Retina (tissue), 1 donor: ENCODE results near the gene ALB.
A peak's percentile ranks its signal among the peaks of the same experiment; 100 is the strongest.

Experiments used
- DNase-seq: peaks from one replicate; pipeline ENCODE4 v3.0.0-alpha.2; 2016

ALB gene

DNA sequence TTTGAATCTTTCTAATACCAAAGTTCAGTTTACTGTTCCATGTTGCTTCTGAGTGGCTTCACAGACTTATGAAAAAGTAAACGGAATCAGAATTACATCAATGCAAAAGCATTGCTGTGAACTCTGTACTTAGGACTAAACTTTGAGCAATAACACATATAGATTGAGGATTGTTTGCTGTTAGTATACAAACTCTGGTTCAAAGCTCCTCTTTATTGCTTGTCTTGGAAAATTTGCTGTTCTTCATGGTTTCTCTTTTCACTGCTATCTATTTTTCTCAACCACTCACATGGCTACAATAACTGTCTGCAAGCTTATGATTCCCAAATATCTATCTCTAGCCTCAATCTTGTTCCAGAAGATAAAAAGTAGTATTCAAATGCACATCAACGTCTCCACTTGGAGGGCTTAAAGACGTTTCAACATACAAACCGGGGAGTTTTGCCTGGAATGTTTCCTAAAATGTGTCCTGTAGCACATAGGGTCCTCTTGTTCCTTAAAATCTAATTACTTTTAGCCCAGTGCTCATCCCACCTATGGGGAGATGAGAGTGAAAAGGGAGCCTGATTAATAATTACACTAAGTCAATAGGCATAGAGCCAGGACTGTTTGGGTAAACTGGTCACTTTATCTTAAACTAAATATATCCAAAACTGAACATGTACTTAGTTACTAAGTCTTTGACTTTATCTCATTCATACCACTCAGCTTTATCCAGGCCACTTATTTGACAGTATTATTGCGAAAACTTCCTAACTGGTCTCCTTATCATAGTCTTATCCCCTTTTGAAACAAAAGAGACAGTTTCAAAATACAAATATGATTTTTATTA is 28.3 kb downstream of the ALB start:
- no peak for DNase-seq

DNA sequence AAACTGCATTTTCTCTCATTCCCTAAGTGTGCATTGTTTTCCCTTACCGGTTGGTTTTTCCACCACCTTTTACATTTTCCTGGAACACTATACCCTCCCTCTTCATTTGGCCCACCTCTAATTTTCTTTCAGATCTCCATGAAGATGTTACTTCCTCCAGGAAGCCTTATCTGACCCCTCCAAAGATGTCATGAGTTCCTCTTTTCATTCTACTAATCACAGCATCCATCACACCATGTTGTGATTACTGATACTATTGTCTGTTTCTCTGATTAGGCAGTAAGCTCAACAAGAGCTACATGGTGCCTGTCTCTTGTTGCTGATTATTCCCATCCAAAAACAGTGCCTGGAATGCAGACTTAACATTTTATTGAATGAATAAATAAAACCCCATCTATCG is 29.1 kb downstream of the ALB start:
- no peak for DNase-seq

DNA sequence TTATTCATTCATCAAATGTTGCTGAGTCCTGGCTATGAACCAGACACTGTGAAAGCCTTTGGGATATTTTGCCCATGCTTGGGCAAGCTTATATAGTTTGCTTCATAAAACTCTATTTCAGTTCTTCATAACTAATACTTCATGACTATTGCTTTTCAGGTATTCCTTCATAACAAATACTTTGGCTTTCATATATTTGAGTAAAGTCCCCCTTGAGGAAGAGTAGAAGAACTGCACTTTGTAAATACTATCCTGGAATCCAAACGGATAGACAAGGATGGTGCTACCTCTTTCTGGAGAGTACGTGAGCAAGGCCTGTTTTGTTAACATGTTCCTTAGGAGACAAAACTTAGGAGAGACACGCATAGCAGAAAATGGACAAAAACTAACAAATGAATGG is 30.2 kb downstream of the ALB start:
- no peak for DNase-seq

DNA sequence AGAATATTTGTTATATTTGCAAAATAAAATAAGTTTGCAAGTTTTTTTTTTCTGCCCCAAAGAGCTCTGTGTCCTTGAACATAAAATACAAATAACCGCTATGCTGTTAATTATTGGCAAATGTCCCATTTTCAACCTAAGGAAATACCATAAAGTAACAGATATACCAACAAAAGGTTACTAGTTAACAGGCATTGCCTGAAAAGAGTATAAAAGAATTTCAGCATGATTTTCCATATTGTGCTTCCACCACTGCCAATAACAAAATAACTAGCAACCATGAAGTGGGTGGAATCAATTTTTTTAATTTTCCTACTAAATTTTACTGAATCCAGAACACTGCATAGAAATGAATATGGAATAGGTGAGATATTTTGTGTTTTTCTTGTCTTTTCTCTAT is 31.9 kb downstream of the ALB start, which contains the start of gene AFP:
Gene AFP, plus strand, starts transcription at position 238 of the 400 bp plus-strand sequence. Its CDS starts 42 bp downstream, at position 280.
- DNase-seq = no peak

DNA sequence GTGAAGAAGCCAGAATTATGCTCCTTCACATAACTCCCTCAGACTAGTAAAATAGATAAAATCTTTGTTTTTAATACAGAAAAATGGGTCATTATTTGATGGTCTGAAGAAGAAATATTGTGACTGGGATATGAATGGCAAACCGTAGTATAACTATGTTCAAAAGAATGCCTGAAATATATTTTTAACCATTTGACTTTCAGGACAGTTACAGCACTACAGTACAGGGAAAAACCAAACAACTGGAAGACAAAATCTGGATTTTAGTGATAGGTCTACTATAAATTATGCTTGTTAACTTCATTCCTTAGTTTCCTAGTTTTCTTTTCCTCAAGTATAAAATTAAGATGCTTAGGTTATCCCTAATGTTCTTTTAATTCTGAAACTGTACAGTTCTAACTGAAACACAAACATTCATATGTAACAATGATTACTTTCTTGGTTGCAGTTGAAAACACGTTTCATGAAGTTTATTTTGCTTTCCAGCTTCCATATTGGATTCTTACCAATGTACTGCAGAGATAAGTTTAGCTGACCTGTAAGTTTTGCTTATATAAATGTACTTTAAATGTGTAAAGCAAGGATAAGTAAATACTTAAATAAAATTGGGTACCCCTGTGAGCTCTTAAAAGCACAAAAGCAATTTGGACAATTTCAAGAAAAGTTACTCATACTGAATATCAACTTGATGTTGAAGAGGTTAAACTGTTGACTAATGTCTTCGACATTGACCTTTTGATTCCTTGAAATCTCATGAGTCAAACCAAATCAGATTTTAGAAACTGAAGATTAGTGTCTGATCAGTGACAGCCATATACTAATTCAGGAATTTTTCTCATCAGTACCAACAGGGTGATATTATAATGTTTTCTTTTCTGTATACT is 32.8 kb downstream of the ALB start:
- DNase-seq = no peak

DNA sequence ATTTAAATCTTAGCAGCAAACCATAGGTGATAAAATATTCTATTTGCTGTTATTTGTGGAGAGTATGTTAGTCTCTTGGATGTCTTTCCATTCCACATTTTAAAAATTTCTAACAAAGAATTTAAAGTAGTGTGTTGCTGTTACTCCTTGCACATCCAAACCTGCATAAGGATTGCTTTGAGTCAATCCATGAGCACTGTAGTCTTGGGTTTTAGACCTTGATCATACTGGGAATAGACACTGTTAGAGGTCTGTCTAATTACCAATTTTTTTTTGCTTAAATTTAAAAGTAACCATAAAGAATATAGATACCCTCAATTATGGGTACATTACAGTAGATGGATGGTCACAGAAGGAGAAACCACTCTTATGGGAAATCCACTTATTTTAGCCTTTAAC is 33.5 kb downstream of the ALB start:
- no peak for DNase-seq

DNA sequence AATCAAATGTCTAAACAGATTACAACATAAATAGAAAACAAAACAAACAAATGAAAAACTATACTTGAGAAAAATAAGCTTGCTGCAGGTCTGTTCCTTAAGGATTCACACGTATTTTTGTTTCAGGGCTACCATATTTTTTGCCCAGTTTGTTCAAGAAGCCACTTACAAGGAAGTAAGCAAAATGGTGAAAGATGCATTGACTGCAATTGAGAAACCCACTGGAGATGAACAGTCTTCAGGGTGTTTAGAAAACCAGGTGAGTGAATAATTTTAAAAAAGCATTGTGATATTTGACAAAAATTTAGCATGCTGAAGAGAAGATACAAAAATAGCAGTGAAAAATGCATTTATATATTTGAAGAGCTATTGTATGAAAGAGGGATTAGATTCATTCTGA is 34.0 kb downstream of the ALB start:
- no peak for DNase-seq

DNA sequence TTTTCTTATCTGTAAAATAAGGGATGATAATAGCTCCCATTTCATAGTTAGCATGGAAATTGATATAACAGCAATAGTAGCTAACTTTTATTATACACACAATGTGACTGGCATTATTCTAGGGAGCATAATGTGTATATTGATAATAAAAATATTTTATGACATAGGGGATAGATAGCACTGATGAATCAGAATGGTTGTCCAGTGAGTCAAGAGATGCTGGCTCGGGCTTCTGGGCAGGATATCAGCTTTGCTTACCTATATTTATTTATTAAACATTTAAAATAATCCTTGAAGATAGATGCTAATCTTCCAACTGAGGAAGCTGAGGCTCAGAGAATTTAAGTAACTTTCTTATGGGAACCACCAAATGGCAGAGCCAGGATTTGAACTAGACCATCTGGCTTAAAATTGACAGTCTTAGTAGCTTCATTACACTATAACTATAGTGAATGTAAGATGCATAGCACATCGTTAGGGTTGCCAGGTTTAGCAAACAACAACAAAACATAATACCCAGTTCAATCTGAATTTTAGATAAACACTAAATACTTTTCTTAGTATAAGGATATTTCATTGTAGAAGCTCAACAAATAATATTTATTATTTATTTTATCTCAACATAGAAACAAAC is 34.6 kb downstream of the ALB start:
- DNase-seq = no peak

DNA sequence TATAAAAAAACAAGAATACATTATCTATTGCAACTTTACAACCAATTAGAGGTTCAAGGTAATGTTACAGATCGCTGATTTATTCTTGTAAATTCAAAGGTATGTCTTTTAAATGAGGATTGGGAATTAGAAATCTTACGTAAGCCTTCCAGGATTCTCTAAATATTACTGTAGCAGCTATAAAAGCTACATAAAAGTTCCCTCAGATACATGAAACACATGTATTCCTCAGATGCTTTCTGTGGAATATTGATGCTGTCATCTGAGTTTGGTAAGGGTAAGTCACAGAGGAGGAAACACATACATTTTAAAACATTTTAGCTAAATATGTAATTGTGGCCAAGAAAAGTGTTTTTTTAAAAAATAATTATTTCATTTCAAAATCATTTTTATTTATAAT is 35.4 kb downstream of the ALB start:
- DNase-seq = no peak

DNA sequence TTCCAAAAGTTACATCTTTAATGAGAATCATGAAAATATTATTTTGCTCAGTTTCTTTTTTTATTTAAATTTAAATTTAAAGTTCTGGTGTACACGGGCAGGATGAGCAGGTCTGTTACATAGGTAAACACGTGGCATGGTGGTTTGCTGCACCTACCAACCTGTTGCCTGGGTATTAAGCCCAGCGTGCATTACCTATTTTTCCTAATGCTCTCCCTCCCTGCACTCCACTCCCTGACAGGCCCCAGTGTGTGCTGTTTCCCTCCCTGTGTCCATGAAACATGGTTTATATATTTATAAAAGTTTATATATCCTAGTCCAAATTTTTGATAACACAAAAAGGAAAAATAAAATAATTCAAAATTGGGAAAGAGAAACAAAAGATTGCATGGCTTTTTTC is 35.9 kb downstream of the ALB start:
- no peak for DNase-seq

DNA sequence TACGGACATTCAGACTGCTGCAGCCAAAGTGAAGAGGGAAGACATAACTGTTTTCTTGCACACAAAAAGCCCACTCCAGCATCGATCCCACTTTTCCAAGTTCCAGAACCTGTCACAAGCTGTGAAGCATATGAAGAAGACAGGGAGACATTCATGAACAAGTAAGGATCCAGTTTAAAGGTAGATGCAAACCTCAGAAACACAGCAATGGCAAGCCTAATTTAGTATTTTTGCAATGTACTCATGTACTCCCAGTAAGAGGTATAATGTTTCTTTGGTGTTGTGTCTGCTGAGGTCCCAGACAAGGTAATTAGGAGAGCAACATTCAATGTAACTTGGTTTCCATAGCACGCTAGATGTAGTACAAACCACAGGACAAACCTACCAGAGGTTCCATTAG is 36.6 kb downstream of the ALB start:
- no peak for DNase-seq

DNA sequence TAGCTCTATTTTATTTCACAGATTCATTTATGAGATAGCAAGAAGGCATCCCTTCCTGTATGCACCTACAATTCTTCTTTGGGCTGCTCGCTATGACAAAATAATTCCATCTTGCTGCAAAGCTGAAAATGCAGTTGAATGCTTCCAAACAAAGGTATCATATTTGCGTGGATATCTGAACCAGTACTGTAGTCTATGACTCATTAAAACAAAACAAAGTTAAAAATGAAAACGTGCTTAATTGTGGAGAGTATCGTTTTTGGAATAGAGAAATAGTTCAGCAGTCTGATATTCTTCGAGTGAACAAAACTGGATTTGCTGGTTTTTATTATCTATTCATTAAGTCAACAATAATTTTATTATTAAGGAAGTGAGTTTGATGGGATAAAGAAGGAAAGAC is 38.2 kb downstream of the ALB start:
- no peak for DNase-seq

DNA sequence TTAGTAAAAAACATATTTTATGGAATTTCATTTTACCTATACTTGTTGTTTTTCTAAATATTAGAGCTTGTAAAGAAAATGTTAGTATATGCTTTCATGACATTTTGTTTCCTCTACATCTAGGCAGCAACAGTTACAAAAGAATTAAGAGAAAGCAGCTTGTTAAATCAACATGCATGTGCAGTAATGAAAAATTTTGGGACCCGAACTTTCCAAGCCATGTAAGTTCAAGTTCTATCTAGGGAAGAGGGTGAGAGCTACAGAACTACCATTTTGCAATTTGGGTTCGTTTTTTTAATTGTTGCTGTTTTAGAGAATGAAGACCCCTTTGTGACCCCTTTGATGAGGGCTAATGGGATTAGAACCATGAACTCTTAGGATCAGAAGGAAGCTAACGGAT is 39.1 kb downstream of the ALB start:
- no peak for DNase-seq

DNA sequence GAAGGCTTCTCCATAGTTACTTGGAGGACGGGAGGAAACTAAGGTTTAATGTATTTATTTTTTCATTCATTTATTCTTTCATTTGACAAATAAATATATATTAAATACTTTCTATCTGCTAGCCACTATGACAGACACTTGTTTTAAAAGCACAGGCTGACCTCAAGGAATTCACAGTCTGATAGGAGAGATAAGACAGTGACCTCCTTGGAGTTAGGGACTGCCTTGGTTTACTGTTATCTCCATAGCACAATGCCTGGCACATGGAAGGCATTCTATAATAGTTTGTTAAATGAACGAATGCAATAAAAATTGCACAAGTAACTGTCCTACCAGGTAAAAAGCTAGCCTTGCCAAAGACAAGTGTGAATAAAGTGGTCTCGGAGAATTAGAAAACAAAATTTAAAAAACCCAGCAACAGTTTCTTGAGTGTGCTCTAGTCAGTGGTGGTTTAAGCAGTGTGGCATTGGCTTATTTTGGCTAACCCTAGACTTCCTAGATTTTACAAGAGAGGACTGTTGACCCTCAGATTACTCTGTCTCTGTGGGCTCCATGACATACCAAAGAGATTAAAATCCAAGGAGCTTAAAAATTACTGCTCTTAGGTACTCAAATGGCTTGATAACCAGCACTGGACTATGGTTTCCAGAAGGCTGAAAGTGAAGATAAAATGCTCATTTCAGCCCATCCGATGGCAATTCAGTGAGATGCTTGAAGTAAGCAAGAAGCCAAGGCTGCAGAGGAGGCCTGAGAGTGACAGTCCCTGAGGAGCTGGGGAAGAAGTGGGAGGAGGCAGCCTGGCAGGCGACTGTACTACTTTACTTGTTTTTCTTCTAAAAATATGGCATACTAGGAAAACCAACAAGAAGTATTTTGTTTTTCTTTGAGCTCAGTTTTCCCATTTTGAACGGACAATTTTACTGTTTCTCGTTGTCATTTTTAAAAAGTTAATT is 41.6 kb downstream of the ALB start:
- DNase-seq = peak; percentile 10

DNA sequence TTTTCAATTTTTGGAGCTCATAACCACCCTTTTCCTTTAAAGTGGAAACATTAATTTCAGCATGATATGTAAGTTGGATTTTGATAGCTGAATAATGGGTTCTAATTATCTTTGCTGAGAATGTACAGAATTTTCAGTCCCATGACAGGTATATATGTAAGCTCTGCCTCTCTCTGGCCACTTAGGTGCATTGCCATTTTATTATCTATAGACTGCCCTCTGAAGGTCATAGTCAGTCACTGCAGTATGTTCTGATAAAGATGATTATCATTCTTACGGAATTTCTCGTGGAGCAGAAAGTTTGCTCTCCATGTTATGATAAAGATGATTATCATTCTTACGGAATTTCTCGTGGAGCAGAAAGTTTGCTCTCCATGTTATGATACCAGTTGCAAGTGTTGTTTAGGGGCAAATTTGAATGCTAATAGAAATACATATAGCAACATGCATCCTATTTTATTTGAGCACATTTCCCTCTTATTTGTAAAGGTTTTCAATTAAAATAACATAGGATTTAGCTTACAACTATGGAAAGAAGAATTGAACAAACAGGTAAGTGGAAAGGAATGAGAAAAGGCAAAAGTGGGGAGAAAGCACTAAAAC is 42.4 kb downstream of the ALB start:
- no peak for DNase-seq

DNA sequence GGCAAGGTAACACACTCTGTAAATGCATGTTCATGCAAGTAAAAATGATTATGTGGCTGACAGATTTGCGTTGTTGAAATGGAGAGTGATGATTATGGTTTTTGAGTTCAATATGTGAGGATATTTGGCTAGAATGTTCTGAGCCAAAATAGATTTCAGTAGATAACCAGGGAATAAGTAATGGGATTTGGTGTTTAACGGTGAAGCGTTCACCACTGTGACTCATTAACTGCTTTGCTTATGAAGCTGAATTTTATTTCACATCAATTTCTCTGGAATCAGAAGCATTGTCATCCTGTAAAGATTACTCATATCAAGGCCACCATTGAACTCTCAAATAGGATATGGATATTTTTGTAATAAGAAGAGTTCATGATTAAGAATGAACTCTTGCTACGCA is 43.6 kb downstream of the ALB start:
- no peak for DNase-seq

DNA sequence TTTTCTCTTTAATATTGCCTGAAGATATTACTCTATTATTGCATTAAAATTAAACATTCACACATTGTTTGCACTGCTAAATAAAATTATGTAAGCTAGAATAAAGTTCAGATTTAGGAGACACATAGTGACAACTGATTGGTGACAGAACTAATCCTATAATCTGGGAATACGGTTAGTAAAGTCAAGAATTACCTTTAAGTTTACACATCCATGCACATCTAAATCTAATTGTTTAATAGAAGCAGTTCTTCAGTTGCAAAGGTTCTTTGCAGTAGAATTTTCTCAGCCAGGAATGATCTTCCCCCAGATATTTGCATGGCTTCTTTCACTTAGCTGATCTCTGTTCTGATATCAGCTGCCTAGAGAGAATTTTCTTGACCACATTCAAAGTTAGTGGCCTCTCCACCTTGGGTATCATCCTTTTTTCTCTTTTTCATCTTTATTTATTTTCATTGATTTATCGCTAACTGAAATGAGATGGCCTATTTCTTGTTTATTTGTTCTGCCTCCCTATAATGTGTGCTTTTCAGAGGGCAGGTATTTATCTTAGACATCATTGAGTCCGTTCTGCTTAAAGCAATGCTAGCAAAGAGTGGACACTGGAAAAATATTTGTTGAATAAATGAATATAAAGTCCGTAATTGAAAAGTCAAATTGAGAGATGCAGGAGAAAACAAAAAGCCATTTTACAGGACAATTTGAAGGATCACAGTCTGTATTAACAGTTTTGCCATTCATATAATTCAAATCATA is 44.5 kb downstream of the ALB start:
- DNase-seq = no peak

DNA sequence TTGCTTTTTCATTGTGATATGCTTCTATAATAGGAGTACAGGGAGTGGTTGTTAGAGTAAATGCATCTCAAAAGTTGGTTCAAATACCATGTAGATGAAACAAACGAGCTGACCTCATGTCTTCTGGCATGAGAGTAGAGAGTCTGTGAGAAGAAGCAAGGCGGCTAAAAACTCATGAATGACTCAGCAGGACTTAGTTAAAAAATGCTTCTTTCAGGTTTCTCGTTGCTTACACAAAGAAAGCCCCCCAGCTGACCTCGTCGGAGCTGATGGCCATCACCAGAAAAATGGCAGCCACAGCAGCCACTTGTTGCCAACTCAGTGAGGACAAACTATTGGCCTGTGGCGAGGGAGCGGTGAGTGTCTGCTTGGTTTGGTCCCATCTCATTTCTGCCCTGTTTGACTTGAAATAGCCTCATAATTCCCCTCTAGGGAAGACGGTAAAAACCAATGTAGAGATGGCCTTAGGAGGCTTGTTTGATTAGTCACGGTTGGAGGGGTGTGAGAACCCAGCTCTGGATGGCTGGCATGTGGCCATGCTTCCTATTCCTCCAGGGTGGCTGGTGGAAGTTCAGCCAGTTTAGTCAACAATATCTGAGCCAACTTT is 46.4 kb downstream of the ALB start:
- DNase-seq = no peak

DNA sequence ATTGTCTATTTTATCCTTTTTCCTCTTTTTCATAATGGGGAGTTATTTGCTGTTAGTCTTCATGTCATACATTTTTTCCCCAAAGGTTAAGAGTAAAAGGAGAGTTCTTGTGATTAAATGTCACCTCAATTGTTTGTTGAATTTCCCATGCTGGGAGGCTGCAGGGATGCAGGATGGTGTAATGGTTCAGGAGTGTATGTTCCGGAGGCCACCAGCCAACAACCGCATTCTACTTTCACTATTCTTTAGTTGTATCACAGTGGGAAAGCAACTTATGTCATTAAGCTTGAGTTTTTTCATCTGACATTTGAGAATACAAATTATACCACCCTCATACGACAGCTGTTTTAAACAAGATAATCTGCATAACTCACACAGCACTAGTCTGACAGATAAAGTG is 47.3 kb downstream of the ALB start:
- no peak for DNase-seq

DNA sequence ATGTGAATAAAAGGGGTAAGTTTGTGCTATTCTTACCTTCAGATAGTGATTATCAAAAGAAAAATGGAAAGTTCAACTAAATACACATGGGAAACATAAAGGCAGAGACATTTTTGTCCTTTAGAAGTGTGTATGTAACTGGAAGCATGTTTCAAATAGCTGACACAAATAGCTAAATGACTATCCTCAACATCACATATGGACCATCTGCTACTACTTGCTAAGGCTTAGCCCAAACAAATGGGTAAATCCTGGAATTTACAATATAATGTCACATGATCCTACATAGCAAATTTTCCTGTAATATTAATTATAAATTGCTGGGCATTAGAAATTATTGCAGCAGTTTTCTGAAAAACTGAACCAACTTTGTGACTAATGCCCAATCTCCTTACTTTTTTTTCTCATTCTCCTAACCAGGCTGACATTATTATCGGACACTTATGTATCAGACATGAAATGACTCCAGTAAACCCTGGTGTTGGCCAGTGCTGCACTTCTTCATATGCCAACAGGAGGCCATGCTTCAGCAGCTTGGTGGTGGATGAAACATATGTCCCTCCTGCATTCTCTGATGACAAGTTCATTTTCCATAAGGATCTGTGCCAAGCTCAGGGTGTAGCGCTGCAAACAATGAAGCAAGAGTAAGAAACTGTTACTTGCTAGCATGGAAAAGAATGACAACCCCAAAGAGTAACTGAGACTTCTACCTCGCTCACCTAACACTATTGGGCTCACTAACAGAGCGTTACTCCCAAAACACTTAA is 48.1 kb downstream of the ALB start:
- no peak for DNase-seq
